ENCODE measurements around the gene TMEM245. TPM values are rescaled to one million over a fixed set of nuclear protein-coding genes. Genes with fewer than 3 reads are reported as not detected.

TMEM245 gene
- total RNA-seq, 2 experiments from 2014 or later: 22.6 to 24.4 TPM

- no peak overlapping the region for H3K4me3 Mint-ChIP-seq
- H3K9me3 ChIP-seq (ENCODE audit: control insufficient read depth in 1 of 2, insufficient read depth in 1 of 2, low read length in 2 of 2): no peaks in the 10 kb centered on the region
- no peaks in the 10 kb centered on the region for H3K27me3 ChIP-seq (ENCODE audit: control insufficient read depth in 1 of 2, insufficient read depth in 2 of 2, low read length in 2 of 2)
- H3K36me3 ChIP-seq (ENCODE audit: insufficient read depth, low read length): peaks cover 87% of the 10 kb centered on the region
- H3K36me3 Mint-ChIP-seq (ENCODE audit: low read depth): peaks cover 98% of the 10 kb centered on the region
- H3K4me3 ChIP-seq (ENCODE audit: low read length): no peak overlapping the region
- intact Hi-C loops (cut with DNase I, micrococcal nuclease): no loop called here
- no peaks in the 10 kb centered on the region for H3K27me3 Mint-ChIP-seq
- no peak for ATAC-seq (ENCODE audit: poor library complexity)
- TF ChIP-seq, protein P1, sequence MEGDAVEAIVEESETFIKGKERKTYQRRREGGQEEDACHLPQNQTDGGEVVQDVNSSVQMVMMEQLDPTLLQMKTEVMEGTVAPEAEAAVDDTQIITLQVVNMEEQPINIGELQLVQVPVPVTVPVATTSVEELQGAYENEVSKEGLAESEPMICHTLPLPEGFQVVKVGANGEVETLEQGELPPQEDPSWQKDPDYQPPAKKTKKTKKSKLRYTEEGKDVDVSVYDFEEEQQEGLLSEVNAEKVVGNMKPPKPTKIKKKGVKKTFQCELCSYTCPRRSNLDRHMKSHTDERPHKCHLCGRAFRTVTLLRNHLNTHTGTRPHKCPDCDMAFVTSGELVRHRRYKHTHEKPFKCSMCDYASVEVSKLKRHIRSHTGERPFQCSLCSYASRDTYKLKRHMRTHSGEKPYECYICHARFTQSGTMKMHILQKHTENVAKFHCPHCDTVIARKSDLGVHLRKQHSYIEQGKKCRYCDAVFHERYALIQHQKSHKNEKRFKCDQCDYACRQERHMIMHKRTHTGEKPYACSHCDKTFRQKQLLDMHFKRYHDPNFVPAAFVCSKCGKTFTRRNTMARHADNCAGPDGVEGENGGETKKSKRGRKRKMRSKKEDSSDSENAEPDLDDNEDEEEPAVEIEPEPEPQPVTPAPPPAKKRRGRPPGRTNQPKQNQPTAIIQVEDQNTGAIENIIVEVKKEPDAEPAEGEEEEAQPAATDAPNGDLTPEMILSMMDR (IDR thresholded peaks at IDR 0.05): no peak
- ChIA-PET CTCF (no interaction called here), POLR2A (no interaction called here)
- no peaks in the 10 kb centered on the region for H3K9me3 Mint-ChIP-seq
- no peak overlapping the region for H3K27ac Mint-ChIP-seq
- H3K4me1 Mint-ChIP-seq (ENCODE audit: low read depth): no peaks in the 10 kb centered on the region
- H3K27ac ChIP-seq (ENCODE audit: low read depth in 1 of 2, low read length in 2 of 2): no peak overlapping the region
- DNase-seq: no peak
- H3K4me1 ChIP-seq (ENCODE audit: insufficient read depth, low read length): no peaks in the 10 kb centered on the region
Measured at GRCh38 chr9:109050444-109050843, 69.3 kb downstream of the TMEM245 start.

DNA sequence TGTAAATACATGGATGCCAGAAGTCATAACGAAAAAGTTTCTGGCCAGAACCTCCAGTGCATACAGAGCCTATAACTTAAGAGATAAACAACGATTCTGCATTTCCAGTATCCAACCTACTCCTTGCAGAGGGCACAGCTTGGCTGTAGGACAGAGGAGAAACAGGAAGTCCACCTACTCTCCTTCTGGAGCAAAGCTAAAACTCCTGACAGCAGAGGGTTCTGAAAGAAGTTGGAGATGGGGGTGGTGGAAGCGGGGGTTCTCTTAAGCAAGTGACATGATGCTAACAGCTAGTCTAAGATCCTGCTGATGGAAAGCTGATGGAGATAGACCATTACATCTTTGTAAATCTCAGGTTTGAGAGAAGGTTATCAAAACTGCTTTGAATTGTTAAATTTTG, 70.9 kb downstream of the TMEM245 start:
- no peak overlapping the region for H3K27ac Mint-ChIP-seq

GRCh38 chr9:109047259-109047658, 72.5 kb downstream of the TMEM245 start:
- Histone ChIP-seq H3K36me3 (ENCODE audit: insufficient read depth, low read length) (peaks cover 83% of the 10 kb centered on the region), H3K9me3 (ENCODE audit: control insufficient read depth in 1 of 2, insufficient read depth in 1 of 2, low read length in 2 of 2) (no peaks in the 10 kb centered on the region), H3K27ac (ENCODE audit: low read depth in 1 of 2, low read length in 2 of 2) (no peak overlapping the region), H3K4me3 (ENCODE audit: low read length) (no peak overlapping the region), H3K4me1 (ENCODE audit: insufficient read depth, low read length) (no peaks in the 10 kb centered on the region), H3K27me3 (ENCODE audit: control insufficient read depth in 1 of 2, insufficient read depth in 2 of 2, low read length in 2 of 2) (no peaks in the 10 kb centered on the region)
- TF ChIP-seq, protein P1 (IDR thresholded peaks at IDR 0.05): no peak
- ATAC-seq (ENCODE audit: poor library complexity): no peak
- peaks cover 3% of the 10 kb centered on the region for H3K9me3 Mint-ChIP-seq
- H3K4me1 Mint-ChIP-seq (ENCODE audit: low read depth): no peaks in the 10 kb centered on the region
- DNase-seq: no peak
- H3K27me3 Mint-ChIP-seq: no peaks in the 10 kb centered on the region
- H3K27ac Mint-ChIP-seq: no peak overlapping the region
- ChIA-PET CTCF (interaction anchor here (0.6 kb wide), 1 partner anchor 60 kb away, joined by 4 read pairs; no protein-coding TSS in a partner anchor), POLR2A (interaction anchor here (1.2 kb wide), 1 partner anchor 25 kb away, joined by 3 read pairs; no protein-coding TSS in a partner anchor)
- peaks cover 98% of the 10 kb centered on the region for H3K36me3 Mint-ChIP-seq (ENCODE audit: low read depth)
- no peak overlapping the region for H3K4me3 Mint-ChIP-seq
- intact Hi-C loops (cut with DNase I, micrococcal nuclease): loop anchor here in 1 of 2 experiments (5.0 kb wide), 1 partner anchor 40 kb away; no protein-coding TSS in a partner anchor

More for the DNA sequence above, 70.9 kb downstream of the TMEM245 start:
- no peak overlapping the region for H3K4me3 ChIP-seq (ENCODE audit: low read length)
- ATAC-seq (ENCODE audit: poor library complexity) (no peak), DNase-seq (no peak)
- no peaks in the 10 kb centered on the region for H3K4me1 Mint-ChIP-seq (ENCODE audit: low read depth)
- TF ChIP-seq, protein P1 (IDR thresholded peaks at IDR 0.05): no peak
- POLR2A ChIA-PET: no interaction called here
- H3K36me3 Mint-ChIP-seq (ENCODE audit: low read depth): peaks cover 98% of the 10 kb centered on the region
- no peak overlapping the region for H3K27ac ChIP-seq (ENCODE audit: low read depth in 1 of 2, low read length in 2 of 2)
- H3K4me3 Mint-ChIP-seq: no peak overlapping the region
- H3K9me3 ChIP-seq (ENCODE audit: control insufficient read depth in 1 of 2, insufficient read depth in 1 of 2, low read length in 2 of 2): no peaks in the 10 kb centered on the region
- CTCF ChIA-PET: no interaction called here
- peaks cover 3% of the 10 kb centered on the region for H3K9me3 Mint-ChIP-seq
- no peaks in the 10 kb centered on the region for H3K27me3 ChIP-seq (ENCODE audit: control insufficient read depth in 1 of 2, insufficient read depth in 2 of 2, low read length in 2 of 2)
- H3K4me1 ChIP-seq (ENCODE audit: insufficient read depth, low read length): no peaks in the 10 kb centered on the region
- H3K27me3 Mint-ChIP-seq: no peaks in the 10 kb centered on the region
- intact Hi-C loops (cut with DNase I, micrococcal nuclease): loop anchor here in 1 of 2 experiments (5.0 kb wide), 1 partner anchor 38 kb away; no protein-coding TSS in a partner anchor
- peaks cover 86% of the 10 kb centered on the region for H3K36me3 ChIP-seq (ENCODE audit: insufficient read depth, low read length)
